ENCODE results near the gene SLC11A1.

SLC11A1 gene

GRCh38 chr2:218406209-218406948, 24.3 kb downstream of the SLC11A1 start:
- peak overlapping the region; percentile 39 for H3K4me3 ChIP-seq (replicated peaks; ENCODE audit: insufficient read depth, low read length)
- peak overlapping the region; percentile 80 for H3K27ac ChIP-seq (replicated peaks)
- H3K27me3 ChIP-seq (ENCODE audit: insufficient read depth, poor library complexity, severe bottlenecking): no peaks in the 10 kb centered on the region
- peak in 1 of 2 experiments; percentile 96 for DNase-seq (ENCODE audit: low read depth in 1 of 2, low spot score in 1 of 2)
- TF ChIP-seq, protein P1, sequence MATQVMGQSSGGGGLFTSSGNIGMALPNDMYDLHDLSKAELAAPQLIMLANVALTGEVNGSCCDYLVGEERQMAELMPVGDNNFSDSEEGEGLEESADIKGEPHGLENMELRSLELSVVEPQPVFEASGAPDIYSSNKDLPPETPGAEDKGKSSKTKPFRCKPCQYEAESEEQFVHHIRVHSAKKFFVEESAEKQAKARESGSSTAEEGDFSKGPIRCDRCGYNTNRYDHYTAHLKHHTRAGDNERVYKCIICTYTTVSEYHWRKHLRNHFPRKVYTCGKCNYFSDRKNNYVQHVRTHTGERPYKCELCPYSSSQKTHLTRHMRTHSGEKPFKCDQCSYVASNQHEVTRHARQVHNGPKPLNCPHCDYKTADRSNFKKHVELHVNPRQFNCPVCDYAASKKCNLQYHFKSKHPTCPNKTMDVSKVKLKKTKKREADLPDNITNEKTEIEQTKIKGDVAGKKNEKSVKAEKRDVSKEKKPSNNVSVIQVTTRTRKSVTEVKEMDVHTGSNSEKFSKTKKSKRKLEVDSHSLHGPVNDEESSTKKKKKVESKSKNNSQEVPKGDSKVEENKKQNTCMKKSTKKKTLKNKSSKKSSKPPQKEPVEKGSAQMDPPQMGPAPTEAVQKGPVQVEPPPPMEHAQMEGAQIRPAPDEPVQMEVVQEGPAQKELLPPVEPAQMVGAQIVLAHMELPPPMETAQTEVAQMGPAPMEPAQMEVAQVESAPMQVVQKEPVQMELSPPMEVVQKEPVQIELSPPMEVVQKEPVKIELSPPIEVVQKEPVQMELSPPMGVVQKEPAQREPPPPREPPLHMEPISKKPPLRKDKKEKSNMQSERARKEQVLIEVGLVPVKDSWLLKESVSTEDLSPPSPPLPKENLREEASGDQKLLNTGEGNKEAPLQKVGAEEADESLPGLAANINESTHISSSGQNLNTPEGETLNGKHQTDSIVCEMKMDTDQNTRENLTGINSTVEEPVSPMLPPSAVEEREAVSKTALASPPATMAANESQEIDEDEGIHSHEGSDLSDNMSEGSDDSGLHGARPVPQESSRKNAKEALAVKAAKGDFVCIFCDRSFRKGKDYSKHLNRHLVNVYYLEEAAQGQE (IDR thresholded peaks at IDR 0.05; ENCODE audit: insufficient replicate concordance, low read depth): no peak
- no peak for TF ChIP-seq GABPA (IDR thresholded peaks at IDR 0.05; ENCODE audit: low read depth)
- TF ChIP-seq POLR2AphosphoS5 (IDR thresholded peaks at IDR 0.05; ENCODE audit: low read depth): peak; percentile 59
- TF ChIP-seq SPI1 (IDR thresholded peaks at IDR 0.05; ENCODE audit: borderline replicate concordance, low read depth): peak; percentile 61; the same call in 1 of the 2 replicates
- peak; percentile 47 for TF ChIP-seq CTCF (IDR thresholded peaks at IDR 0.05; ENCODE audit: insufficient read depth, low read length)

GRCh38 chr2:218406949-218407618, 25.0 kb downstream of the SLC11A1 start:
- Histone ChIP-seq H3K27me3 (ENCODE audit: insufficient read depth, poor library complexity, severe bottlenecking) (no peaks in the 10 kb centered on the region), H3K4me3 (replicated peaks; ENCODE audit: insufficient read depth, low read length) (peak overlapping the region; percentile 39), H3K27ac (replicated peaks) (peak overlapping the region; percentile 80)
- no peak for TF ChIP-seq CTCF (IDR thresholded peaks at IDR 0.05; ENCODE audit: insufficient read depth, low read length)
- TF ChIP-seq, protein P1 (IDR thresholded peaks at IDR 0.05; ENCODE audit: insufficient replicate concordance, low read depth): no peak
- TF ChIP-seq GABPA (IDR thresholded peaks at IDR 0.05; ENCODE audit: low read depth): no peak; the same call in 1 of the 2 replicates
- peak; percentile 86 for TF ChIP-seq SPI1 (IDR thresholded peaks at IDR 0.05; ENCODE audit: borderline replicate concordance, low read depth)
- TF ChIP-seq POLR2AphosphoS5 (IDR thresholded peaks at IDR 0.05; ENCODE audit: low read depth): peak; percentile 83
- DNase-seq (ENCODE audit: low read depth in 1 of 2, low spot score in 1 of 2): peak in 1 of 2 experiments; percentile 82

GRCh38 chr2:218407717-218408116, 25.6 kb downstream of the SLC11A1 start:
- TF ChIP-seq GABPA (IDR thresholded peaks at IDR 0.05; ENCODE audit: low read depth) (no peak), POLR2AphosphoS5 (IDR thresholded peaks at IDR 0.05; ENCODE audit: low read depth) (no peak), SPI1 (IDR thresholded peaks at IDR 0.05; ENCODE audit: borderline replicate concordance, low read depth) (no peak), CTCF (IDR thresholded peaks at IDR 0.05; ENCODE audit: insufficient read depth, low read length) (no peak)
- TF ChIP-seq, protein P1 (IDR thresholded peaks at IDR 0.05; ENCODE audit: insufficient replicate concordance, low read depth): no peak
- H3K4me3 ChIP-seq (replicated peaks; ENCODE audit: insufficient read depth, low read length): no peak overlapping the region
- no peaks in the 10 kb centered on the region for H3K27me3 ChIP-seq (ENCODE audit: insufficient read depth, poor library complexity, severe bottlenecking)
- H3K27ac ChIP-seq (replicated peaks): peak overlapping the region; percentile 80
- DNase-seq (ENCODE audit: low read depth in 1 of 2, low spot score in 1 of 2): peak in 1 of 2 experiments; percentile 26
